Hematopoietic multipotent progenitor cell treated with erythropoietin and hydrocortisone succinate and interleukin-3 and kit ligand, for 4 days (in vitro differentiated cells): ENCODE results near the gene BTBD10.

Source experiments
- DNase-seq: peaks from one replicate; pipeline ENCODE4 v3.0.0-alpha.2; 2015

BTBD10 gene

GRCh38 chr11:13338019-13338426, 125.0 kb downstream of the BTBD10 start:
- no peak for DNase-seq
